Stimulated activated CD8-positive, alpha-beta memory T cell treated with anti-CD3 and anti-CD28 coated beads, Interleukin-2, amount 100 ng/mL, for 48 hours (primary cell): Measurements from ENCODE around the gene SLC28A1.
"Not testable (repeated sequence)": the region's sequence is repeated elsewhere in the genome, so short reads cannot be mapped to it uniquely, and the experiment has no call there.

Source experiments
- DNase-seq, 2 donors: peaks; one replicate each; pipeline ENCODE4 v3.0.0-alpha.2; 2020; ENCODE audit warnings: low read depth in 2 of 2

SLC28A1 gene

GRCh38 chr15:84969257-84969656 lies 84.8 kb downstream of the SLC28A1 start:
- no peak for DNase-seq

- DNase-seq, result no peak
Measured at GRCh38 chr15:84970843-84971242, 86.4 kb downstream of the SLC28A1 start.

- DNase-seq, result no peak
Measured at GRCh38 chr15:84973492-84974460, 89.3 kb downstream of the SLC28A1 start.

- DNase-seq, result no peak
Measured at GRCh38 chr15:84975871-84976351, 91.4 kb downstream of the SLC28A1 start.

DNA sequence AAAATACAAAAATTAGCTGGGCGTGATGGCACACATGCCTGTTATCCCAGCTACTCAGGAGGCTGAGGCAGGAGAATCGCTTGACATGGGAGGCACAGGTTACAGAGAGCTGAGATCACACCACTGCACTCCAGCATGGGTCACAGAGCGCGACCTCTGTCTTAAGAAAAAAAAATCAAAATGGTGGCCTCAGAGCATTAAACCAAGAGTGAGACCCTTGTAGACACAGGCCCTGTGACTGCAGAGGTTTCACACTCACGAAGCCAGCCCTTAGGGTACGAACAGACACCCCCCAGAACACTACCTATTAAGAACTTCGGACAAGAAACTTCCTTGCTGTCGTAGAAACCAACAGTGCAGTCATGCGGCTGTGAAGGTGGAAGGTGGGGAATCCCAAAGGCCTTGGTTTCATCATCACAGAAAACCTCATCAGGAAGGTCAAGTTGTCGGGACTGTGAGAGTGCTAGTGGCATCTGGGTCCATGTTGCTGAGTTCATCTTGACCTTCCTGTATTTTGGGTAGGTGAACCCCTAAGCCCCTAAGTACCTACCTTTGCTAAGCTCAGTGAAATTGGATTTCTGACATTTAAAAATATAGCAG lies 92.4 kb downstream of the SLC28A1 start:
- DNase-seq, result no peak

GRCh38 chr15:84979651-84980050 lies 95.2 kb downstream of the SLC28A1 start:
- no peak for DNase-seq

- DNase-seq, result peak; percentile 76 to 80
Measured at GRCh38 chr15:84980196-84981053, 96.0 kb downstream of the SLC28A1 start.

DNA sequence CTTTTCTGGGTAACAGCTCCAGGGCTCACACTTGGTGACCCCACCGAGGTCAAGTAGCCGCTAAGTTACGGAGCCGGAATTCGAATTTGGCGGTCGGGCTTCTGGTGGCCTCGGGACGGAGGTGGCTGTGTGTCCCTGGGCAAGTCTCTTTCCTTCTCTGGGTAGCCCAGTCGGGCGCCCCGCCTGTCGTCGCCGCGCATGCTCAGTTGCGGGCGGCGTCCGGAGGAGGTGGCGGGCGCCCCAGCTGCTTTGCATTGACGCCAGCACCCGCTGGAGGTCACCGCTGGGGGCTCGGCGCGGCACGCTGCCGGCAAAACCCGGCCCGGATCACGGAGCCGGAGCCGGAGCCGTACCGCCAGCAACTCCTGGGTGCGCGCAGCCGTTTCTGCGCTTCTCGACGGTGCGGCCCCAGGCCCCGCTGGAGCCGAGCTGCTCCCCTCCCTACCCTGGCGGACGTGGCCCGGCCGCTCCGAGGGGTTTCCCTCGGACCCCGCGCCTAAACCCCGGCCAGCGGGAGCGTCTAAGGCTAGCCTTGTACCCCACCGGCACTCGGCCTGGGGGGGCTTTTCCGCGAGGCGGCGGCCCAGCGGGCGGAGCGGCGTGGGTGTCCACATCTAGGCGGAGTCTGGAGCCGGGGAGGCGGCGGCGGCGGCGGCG lies 96.7 kb downstream of the SLC28A1 start:
- peak; percentile 94 to 96 for DNase-seq

- peak in 1 of 2 donors; percentile 33 for DNase-seq
Measured at GRCh38 chr15:84981711-84982300, 97.3 kb downstream of the SLC28A1 start, which contains the start of gene PDE8A. Gene PDE8A, plus strand, starts transcription at chr15:84981856. Its CDS starts 307 bp downstream, at chr15:84982163.

DNA sequence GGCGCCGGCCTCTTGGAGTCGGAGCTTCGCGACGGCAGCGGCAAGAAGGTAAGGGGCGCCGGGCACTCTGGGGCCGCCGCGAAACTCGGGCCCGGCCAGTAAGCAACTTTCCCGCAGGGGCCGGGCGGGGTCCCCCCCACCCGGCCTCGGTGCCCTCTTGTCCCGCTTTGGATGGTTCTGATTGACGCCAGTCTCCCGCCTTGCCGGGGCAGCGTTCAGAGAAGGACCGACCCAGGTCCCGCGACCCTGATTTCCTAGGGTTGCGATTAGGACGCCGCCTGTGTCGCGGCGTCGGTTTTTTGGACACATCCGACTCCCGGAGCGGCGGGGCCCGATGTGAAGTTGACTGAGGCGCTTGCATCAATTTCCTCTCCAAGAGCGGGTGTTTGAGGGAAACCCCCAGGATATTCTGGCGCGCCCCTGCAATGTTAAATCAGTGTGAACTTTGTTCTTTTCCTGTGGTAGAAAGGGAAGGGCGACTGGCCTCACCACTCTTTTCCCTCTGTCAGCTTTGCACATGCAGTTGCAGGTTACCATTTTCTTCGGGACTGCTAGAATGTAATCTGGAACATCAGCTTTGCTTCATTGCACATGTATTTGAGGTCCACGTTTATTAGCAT lies 97.9 kb downstream of the SLC28A1 start:
- DNase-seq, result peak; percentile 25 to 38

GRCh38 chr15:84983294-84983693 lies 98.8 kb downstream of the SLC28A1 start:
- DNase-seq, result no peak

GRCh38 chr15:84983711-84984110 lies 99.2 kb downstream of the SLC28A1 start:
- DNase-seq, result no peak

- DNase-seq, result no peak
Measured at GRCh38 chr15:84985158-84985557, 100.7 kb downstream of the SLC28A1 start.

DNA sequence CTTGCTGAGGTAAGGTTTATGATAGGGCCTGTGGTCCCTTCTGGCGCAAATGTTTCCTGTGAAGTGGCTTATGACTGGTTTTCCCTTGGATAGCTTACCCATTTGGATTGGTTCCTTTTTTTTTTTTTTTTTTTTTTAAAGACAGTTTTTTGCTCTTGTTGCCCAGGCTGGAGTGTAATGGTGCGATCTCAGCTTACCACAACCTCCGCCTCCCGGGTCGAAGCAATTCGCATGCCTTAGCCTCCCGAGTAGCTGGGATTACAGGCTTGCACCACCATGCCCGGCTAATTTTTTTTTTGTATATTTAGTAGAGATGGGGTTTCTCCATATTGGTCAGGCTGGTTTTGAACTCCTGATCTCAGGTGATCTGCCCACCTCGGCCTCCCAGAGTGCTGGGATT lies 102.9 kb downstream of the SLC28A1 start:
- not testable (repeated sequence) for DNase-seq

DNA sequence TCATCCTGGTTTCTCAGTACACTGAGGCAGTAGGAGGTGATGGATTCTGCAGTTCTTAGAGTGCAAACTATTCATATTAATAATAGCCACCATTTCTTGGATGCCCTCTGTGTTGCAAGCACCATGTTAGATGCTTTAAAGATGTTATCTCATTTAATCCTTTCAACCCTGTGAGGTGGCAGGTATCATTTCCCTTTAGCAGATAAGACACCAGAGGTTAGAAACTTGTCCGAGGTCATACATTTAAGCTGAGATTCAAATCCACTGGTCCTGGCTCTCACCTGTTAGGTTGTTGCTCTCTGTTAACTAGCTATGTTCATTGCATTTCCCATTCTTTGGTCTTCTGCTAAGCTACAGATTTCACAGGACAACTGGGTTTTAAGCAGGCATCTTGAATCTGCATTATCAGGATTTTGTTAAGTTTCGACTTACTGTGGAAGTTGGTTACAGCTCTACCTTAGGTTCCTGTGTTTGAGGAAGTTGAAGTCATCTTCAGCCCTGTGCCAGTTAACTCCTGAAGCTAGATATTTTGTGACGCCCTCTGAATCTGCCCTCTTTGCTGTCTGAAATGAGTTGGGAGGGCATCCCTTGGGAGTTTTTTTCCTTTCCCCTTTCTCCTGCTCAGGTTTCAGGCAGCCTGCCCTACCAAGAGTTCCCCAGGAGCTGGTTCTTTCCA lies 103.6 kb downstream of the SLC28A1 start:
- no peak for DNase-seq

- DNase-seq, result no peak
Measured at GRCh38 chr15:84988909-84989644, 104.6 kb downstream of the SLC28A1 start.

GRCh38 chr15:84990507-84990906 lies 106.0 kb downstream of the SLC28A1 start:
- no peak for DNase-seq

- no peak for DNase-seq
Measured at GRCh38 chr15:84991014-84991712, 106.7 kb downstream of the SLC28A1 start.
